ENCODE data around the gene COG3. TPM values are rescaled to one million over a fixed set of nuclear protein-coding genes. Genes with fewer than 3 reads are reported as not detected.

Gene COG3
- polyA plus RNA-seq, 1 donor from 2014 or later, result 90.2 TPM

DNA sequence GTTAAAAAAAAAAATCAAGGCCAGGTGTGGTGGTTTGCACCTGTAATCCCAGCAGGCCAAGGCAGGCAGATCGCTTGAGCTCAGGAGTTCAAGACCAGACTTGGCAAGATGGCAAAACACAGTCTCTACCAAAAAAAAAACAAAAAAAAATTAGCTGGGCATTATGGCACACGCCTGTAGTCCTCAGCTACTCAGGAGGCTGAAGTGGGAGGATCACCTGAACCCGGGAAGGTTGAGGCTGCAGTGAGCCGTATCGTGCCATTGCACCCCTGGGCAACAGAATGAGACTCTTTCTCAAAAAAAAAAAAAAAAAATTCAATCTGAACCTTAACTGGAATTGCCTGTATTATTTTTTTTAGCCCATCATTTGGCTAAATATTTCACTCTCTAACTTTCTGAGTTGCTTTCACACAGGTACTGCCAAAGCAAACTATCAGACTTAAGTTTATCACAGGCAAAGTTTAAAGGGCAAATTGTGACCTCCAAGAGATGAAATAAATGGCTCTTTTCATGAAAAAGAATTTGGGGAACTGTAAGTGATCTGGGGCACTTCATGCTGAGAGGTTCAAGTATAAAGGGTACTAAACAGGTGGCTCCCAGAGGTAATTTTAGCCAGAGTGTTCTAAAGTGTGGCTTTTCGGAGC is 31.9 kb upstream of the COG3 start:
- Histone ChIP-seq H4K20me1 (ENCODE audit: insufficient read depth) (no peaks in the 10 kb centered on the region), H3K9me2 (ENCODE audit: insufficient read depth, low read length) (no peaks in the 10 kb centered on the region), H3K79me2 (replicated peaks; ENCODE audit: insufficient read depth, low read length) (no peaks in the 10 kb centered on the region), H3K27me3 (ENCODE audit: insufficient read depth, low read depth, low read length) (no peaks in the 10 kb centered on the region), H2AFZ (ENCODE audit: low read depth, low read length) (no peak overlapping the region), H3K4me3 (ENCODE audit: low read length) (no peak overlapping the region), H3K9ac (ENCODE audit: low read length) (no peak overlapping the region), H3K36me3 (ENCODE audit: insufficient read depth, low read length) (no peaks in the 10 kb centered on the region), H3K9me3 (ENCODE audit: low read length) (no peaks in the 10 kb centered on the region), H3K4me2 (ENCODE audit: low read length) (no peak overlapping the region), H3F3A (ENCODE audit: insufficient read depth, low read length, poor library complexity, severe bottlenecking) (no peaks in the 10 kb centered on the region), H3K27ac (ENCODE audit: low read length) (no peak overlapping the region)
- no peak for TF ChIP-seq EZH2 (IDR thresholded peaks at IDR 0.05; ENCODE audit: borderline replicate concordance, insufficient read depth, low read length, poor library complexity, severe bottlenecking)
- TF ChIP-seq EP300 (conservative IDR thresholded peaks at IDR 0.05; ENCODE audit: poor library complexity, severe bottlenecking), result no peak
- no peak for TF ChIP-seq POLR2AphosphoS5 (IDR thresholded peaks at IDR 0.05)
- TF ChIP-seq, protein P1, sequence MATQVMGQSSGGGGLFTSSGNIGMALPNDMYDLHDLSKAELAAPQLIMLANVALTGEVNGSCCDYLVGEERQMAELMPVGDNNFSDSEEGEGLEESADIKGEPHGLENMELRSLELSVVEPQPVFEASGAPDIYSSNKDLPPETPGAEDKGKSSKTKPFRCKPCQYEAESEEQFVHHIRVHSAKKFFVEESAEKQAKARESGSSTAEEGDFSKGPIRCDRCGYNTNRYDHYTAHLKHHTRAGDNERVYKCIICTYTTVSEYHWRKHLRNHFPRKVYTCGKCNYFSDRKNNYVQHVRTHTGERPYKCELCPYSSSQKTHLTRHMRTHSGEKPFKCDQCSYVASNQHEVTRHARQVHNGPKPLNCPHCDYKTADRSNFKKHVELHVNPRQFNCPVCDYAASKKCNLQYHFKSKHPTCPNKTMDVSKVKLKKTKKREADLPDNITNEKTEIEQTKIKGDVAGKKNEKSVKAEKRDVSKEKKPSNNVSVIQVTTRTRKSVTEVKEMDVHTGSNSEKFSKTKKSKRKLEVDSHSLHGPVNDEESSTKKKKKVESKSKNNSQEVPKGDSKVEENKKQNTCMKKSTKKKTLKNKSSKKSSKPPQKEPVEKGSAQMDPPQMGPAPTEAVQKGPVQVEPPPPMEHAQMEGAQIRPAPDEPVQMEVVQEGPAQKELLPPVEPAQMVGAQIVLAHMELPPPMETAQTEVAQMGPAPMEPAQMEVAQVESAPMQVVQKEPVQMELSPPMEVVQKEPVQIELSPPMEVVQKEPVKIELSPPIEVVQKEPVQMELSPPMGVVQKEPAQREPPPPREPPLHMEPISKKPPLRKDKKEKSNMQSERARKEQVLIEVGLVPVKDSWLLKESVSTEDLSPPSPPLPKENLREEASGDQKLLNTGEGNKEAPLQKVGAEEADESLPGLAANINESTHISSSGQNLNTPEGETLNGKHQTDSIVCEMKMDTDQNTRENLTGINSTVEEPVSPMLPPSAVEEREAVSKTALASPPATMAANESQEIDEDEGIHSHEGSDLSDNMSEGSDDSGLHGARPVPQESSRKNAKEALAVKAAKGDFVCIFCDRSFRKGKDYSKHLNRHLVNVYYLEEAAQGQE (IDR thresholded peaks at IDR 0.05; ENCODE audit: borderline replicate concordance), result no peak

DNA sequence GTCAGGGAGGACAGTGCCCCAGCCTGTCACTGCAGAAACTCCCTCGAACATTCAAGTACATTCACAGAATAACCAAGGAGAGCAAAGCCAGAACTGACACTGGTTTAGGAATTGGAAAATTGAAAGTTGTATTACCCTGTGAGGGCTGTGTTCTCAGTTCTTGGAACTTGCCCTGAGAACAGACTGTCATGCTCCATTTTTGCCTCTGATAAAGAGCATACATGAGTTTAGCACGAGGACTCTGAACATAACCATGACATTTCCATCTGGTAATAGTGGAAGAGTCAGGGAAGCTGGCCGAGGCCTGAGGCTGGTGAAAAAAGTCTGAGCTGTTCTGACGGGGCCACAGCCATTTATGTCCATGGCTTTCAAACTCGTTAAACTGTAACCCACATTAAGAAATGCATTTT is 31.4 kb upstream of the COG3 start:
- Histone ChIP-seq H3K36me3 (ENCODE audit: insufficient read depth, low read length) (no peaks in the 10 kb centered on the region), H4K20me1 (ENCODE audit: insufficient read depth) (no peaks in the 10 kb centered on the region), H3K4me2 (ENCODE audit: low read length) (no peak overlapping the region), H3K27me3 (ENCODE audit: insufficient read depth, low read depth, low read length) (no peaks in the 10 kb centered on the region), H3K9me2 (ENCODE audit: insufficient read depth, low read length) (no peaks in the 10 kb centered on the region), H3K27ac (ENCODE audit: low read length) (no peak overlapping the region), H3K79me2 (replicated peaks; ENCODE audit: insufficient read depth, low read length) (no peaks in the 10 kb centered on the region), H3F3A (ENCODE audit: insufficient read depth, low read length, poor library complexity, severe bottlenecking) (no peaks in the 10 kb centered on the region), H3K9ac (ENCODE audit: low read length) (no peak overlapping the region), H3K4me3 (ENCODE audit: low read length) (no peak overlapping the region), H2AFZ (ENCODE audit: low read depth, low read length) (no peak overlapping the region), H3K9me3 (ENCODE audit: low read length) (no peaks in the 10 kb centered on the region)
- TF ChIP-seq SMC3 (conservative IDR thresholded peaks at IDR 0.05; ENCODE audit: poor library complexity) (no peak), EZH2 (IDR thresholded peaks at IDR 0.05; ENCODE audit: borderline replicate concordance, insufficient read depth, low read length, poor library complexity, severe bottlenecking) (no peak), TAF1 (IDR thresholded peaks at IDR 0.05; ENCODE audit: low read depth) (no peak), POLR2AphosphoS5 (IDR thresholded peaks at IDR 0.05) (no peak), MXI1 (conservative IDR thresholded peaks at IDR 0.05; ENCODE audit: poor library complexity, severe bottlenecking) (no peak), EP300 (conservative IDR thresholded peaks at IDR 0.05; ENCODE audit: poor library complexity, severe bottlenecking) (no peak), RAD21 (conservative IDR thresholded peaks at IDR 0.05) (no peak)
- TF ChIP-seq, protein P2, sequence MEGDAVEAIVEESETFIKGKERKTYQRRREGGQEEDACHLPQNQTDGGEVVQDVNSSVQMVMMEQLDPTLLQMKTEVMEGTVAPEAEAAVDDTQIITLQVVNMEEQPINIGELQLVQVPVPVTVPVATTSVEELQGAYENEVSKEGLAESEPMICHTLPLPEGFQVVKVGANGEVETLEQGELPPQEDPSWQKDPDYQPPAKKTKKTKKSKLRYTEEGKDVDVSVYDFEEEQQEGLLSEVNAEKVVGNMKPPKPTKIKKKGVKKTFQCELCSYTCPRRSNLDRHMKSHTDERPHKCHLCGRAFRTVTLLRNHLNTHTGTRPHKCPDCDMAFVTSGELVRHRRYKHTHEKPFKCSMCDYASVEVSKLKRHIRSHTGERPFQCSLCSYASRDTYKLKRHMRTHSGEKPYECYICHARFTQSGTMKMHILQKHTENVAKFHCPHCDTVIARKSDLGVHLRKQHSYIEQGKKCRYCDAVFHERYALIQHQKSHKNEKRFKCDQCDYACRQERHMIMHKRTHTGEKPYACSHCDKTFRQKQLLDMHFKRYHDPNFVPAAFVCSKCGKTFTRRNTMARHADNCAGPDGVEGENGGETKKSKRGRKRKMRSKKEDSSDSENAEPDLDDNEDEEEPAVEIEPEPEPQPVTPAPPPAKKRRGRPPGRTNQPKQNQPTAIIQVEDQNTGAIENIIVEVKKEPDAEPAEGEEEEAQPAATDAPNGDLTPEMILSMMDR (IDR thresholded peaks at IDR 0.05; ENCODE audit: poor library complexity, severe bottlenecking), result no peak
- TF ChIP-seq, protein P1 (IDR thresholded peaks at IDR 0.05; ENCODE audit: borderline replicate concordance), result no peak

All from neural cell (in vitro differentiated cells).